DND-41 (cell line): ENCODE measurements around the gene PCID2.

Source experiments
- ATAC-seq: fragments of 200-7000 bp; cut with Tn5 transposase; 3 replicates; pipeline ENCODE4 v1.9.1; 2021; ENCODE audit warnings: low read depth; ENCODE audit not compliant: insufficient read depth
- DNase-seq: peaks from one replicate; pipeline ENCODE4 v3.0.0-alpha.2; 2020
- H2AFZ ChIP-seq: 2 replicates; pipeline ENCODE4 v1.6.0; 2012; ENCODE audit warnings: low read depth, low read length
- H3K27ac ChIP-seq: 2 replicates; pipeline ENCODE4 v1.5.1; 2012; ENCODE audit warnings: low read length, inconsistent platforms
- H3K27me3 ChIP-seq: fragments of 200-600 bp; sonication (generic); 2 replicates; pipeline ENCODE4 v1.6.0; 2012; ENCODE audit warnings: low read length, mild to moderate bottlenecking, inconsistent platforms; ENCODE audit not compliant: insufficient read depth, poor library complexity
- H3K36me3 ChIP-seq: 2 replicates; pipeline ENCODE4 v1.5.1; 2012; ENCODE audit warnings: low read length, inconsistent platforms; ENCODE audit not compliant: insufficient read depth
- H3K4me1 ChIP-seq: 2 replicates; pipeline ENCODE4 v1.5.1; 2012; ENCODE audit warnings: mild to moderate bottlenecking, low read length; ENCODE audit not compliant: insufficient read depth
- H3K4me2 ChIP-seq: 2 replicates; pipeline ENCODE4 v1.6.0; 2012; ENCODE audit warnings: mild to moderate bottlenecking, moderate library complexity, low read length, inconsistent platforms; ENCODE audit not compliant: insufficient read depth
- H3K4me3 ChIP-seq, 2 experiments: fragments of 200-600 bp in 1 of 2; shearing (Covaris generic) in 1 of 2; 2 replicates each; pipeline ENCODE4 v1.5.1; 2012 to 2016; ENCODE audit warnings: inconsistent platforms in 2 of 2, low read length in 2 of 2, mild to moderate bottlenecking in 2 of 2, low read depth in 1 of 2, moderate library complexity in 1 of 2
- H3K79me2 ChIP-seq: 2 replicates; pipeline ENCODE4 v1.6.0; 2012; ENCODE audit warnings: low read length, inconsistent platforms; ENCODE audit not compliant: insufficient read depth
- H3K9ac ChIP-seq: 2 replicates; pipeline ENCODE4 v1.6.0; 2012; ENCODE audit warnings: low read depth, mild to moderate bottlenecking, inconsistent platforms, low read length, moderate library complexity
- H3K9me3 ChIP-seq: 2 replicates; pipeline ENCODE4 v1.5.1; 2012; ENCODE audit warnings: low read length, moderate library complexity, mild to moderate bottlenecking, inconsistent platforms; ENCODE audit not compliant: insufficient read depth, severe bottlenecking
- H4K20me1 ChIP-seq: 2 replicates; pipeline ENCODE4 v1.6.0; 2012; ENCODE audit warnings: low read length; ENCODE audit not compliant: insufficient read depth
- CTCF ChIP-seq: IDR thresholded peaks from 2 replicates; pipeline ENCODE4 v1.5.1; 2012; ENCODE audit warnings: borderline replicate concordance, low read length, moderate library complexity, mild to moderate bottlenecking; ENCODE audit not compliant: poor library complexity, severe bottlenecking; ENCODE audit errors: extremely low read depth
- EZH2 ChIP-seq: IDR thresholded peaks from 3 replicates; pipeline ENCODE4 v1.6.1; 2012; ENCODE audit warnings: borderline replicate concordance, low read depth, mild to moderate bottlenecking, moderate library complexity, low read length, inconsistent platforms; ENCODE audit not compliant: severe bottlenecking

PCID2 gene

GRCh38 chr13:113182046-113182445 is 26.4 kb downstream of the PCID2 start:
- peaks cover 87% of the 10 kb centered on the region for H3K36me3 ChIP-seq

GRCh38 chr13:113179374-113180230 is 28.9 kb downstream of the PCID2 start:
- 0 out of 2 replicates have a peak, but pooled peaks cover 10% of the 10 kb centered on the region for H4K20me1 ChIP-seq
- H3K4me1 ChIP-seq, result no peaks in the 10 kb centered on the region
- peaks cover 89% of the 10 kb centered on the region for H3K36me3 ChIP-seq
- TF ChIP-seq CTCF (no peak), EZH2 (no peak)
- no peaks in the 10 kb centered on the region for H3K79me2 ChIP-seq
- H3K27ac ChIP-seq, result no peak overlapping the region
- H3K4me2 ChIP-seq, result no peak overlapping the region
- DNase-seq, result no peak
- no peaks in the 10 kb centered on the region for H3K27me3 ChIP-seq
- H3K9me3 ChIP-seq, result no peaks in the 10 kb centered on the region
- no peak overlapping the region for H2AFZ ChIP-seq
- no peak overlapping the region for H3K4me3 ChIP-seq
- no peak overlapping the region for H3K9ac ChIP-seq
- peak; percentile 58; the same call in 2 of the 3 replicates for ATAC-seq

More at GRCh38 chr13:113182046-113182445, 26.4 kb downstream of the PCID2 start:
- DNase-seq (no peak), ATAC-seq (no peak)
- H3K27ac ChIP-seq, result no peak overlapping the region
- H3K4me2 ChIP-seq, result no peak overlapping the region
- H3K9me3 ChIP-seq, result no peaks in the 10 kb centered on the region
- no peaks in the 10 kb centered on the region for H3K4me1 ChIP-seq
- no peak for TF ChIP-seq CTCF
- no peak for TF ChIP-seq EZH2
- no peak overlapping the region for H3K4me3 ChIP-seq
- H3K79me2 ChIP-seq, result peaks cover 5% of the 10 kb centered on the region
- H4K20me1 ChIP-seq, result peaks cover 17% of the 10 kb centered on the region; the same call in 1 of the 2 replicates
- H3K9ac ChIP-seq, result no peak overlapping the region
- no peaks in the 10 kb centered on the region for H3K27me3 ChIP-seq
- no peak overlapping the region for H2AFZ ChIP-seq

- Histone ChIP-seq H3K4me1 (no peaks in the 10 kb centered on the region), H3K4me2 (no peak overlapping the region), H3K36me3 (peaks cover 84% of the 10 kb centered on the region), H3K27me3 (no peaks in the 10 kb centered on the region), H3K27ac (no peak overlapping the region), H4K20me1 (0 out of 2 replicates have a peak, but pooled peaks cover 9% of the 10 kb centered on the region), H3K79me2 (no peaks in the 10 kb centered on the region), H3K9ac (no peak overlapping the region), H3K4me3 (no peak overlapping the region), H3K9me3 (no peaks in the 10 kb centered on the region), H2AFZ (no peak overlapping the region)
- no peak for TF ChIP-seq CTCF
- no peak for TF ChIP-seq EZH2
- DNase-seq (no peak), ATAC-seq (peak; percentile 36; the same call in 1 of the 3 replicates)
Measured at GRCh38 chr13:113178896-113179167, 29.6 kb downstream of the PCID2 start.
